Sigmoid colon (tissue), 4 donors: ENCODE data around the gene PRR3.

Experiments used
- EP300 ChIP-seq, 4 donors: sonication (generic); formaldehyde crosslinking; IDR thresholded peaks; one replicate each; pipeline ENCODE4 v1.6.1; 2017; ENCODE audit warnings: antibody characterized with exemption in 4 of 4
- TF ChIP-seq, protein P1 (sequence below), 4 experiments: fragments of 450-650 bp in 3 of 4; fragments of 200-600 bp in 1 of 4; IDR thresholded peaks; one replicate each; pipeline ENCODE4 v1.5.1; 2016 to 2019; ENCODE audit warnings: antibody characterized with exemption in 4 of 4, mild to moderate bottlenecking in 3 of 4, moderate library complexity in 2 of 4

DNA sequence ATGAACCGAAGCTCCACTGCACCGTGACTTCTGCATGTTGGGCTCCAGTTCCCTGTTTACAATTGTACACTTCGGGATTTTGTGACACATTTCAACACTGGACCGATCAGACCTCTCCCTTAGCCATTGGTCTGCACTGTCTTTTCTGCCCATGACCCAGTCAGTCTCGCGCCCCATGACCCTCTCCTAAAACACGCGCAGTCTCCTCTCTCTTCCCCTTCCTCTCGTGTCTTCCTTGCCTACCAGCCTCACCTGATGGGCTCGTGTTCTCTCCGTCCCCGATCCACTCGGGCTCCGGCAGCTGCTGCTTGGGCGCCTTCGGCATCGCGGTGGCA, 13.6 kb downstream of the PRR3 start:
- TF ChIP-seq EP300 (IDR thresholded peaks at IDR 0.05) = no peak
- TF ChIP-seq, protein P1, sequence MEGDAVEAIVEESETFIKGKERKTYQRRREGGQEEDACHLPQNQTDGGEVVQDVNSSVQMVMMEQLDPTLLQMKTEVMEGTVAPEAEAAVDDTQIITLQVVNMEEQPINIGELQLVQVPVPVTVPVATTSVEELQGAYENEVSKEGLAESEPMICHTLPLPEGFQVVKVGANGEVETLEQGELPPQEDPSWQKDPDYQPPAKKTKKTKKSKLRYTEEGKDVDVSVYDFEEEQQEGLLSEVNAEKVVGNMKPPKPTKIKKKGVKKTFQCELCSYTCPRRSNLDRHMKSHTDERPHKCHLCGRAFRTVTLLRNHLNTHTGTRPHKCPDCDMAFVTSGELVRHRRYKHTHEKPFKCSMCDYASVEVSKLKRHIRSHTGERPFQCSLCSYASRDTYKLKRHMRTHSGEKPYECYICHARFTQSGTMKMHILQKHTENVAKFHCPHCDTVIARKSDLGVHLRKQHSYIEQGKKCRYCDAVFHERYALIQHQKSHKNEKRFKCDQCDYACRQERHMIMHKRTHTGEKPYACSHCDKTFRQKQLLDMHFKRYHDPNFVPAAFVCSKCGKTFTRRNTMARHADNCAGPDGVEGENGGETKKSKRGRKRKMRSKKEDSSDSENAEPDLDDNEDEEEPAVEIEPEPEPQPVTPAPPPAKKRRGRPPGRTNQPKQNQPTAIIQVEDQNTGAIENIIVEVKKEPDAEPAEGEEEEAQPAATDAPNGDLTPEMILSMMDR (IDR thresholded peaks at IDR 0.05) = no peak
